Mesothelial cell of epicardium (in vitro differentiated cells): ENCODE results near the gene ZNF343. TPM values are rescaled to one million over a fixed set of nuclear protein-coding genes. Genes with fewer than 3 reads are reported as not detected.
A peak's percentile ranks its signal among the peaks of the same experiment; 100 is the strongest.
"Not testable (repeated sequence)": the region's sequence is repeated elsewhere in the genome, so short reads cannot be mapped to it uniquely, and the experiment has no call there.

Experiments
- DNase-seq, 2 experiments: peaks; one replicate each; pipeline ENCODE4 v3.0.0; 2021; ENCODE audit warnings: low spot score in 2 of 2; ENCODE audit not compliant: unreplicated experiment in 2 of 2
- H3K27ac Mint-ChIP-seq: 2 replicates; pipeline ENCODE4 v1.8.0; 2021; ENCODE audit warnings: mixed read lengths
- H3K27me3 Mint-ChIP-seq: 2 replicates; pipeline ENCODE4 v1.8.0; 2021; ENCODE audit warnings: low read depth, mixed read lengths
- H3K36me3 Mint-ChIP-seq: 2 replicates; pipeline ENCODE4 v1.8.0; 2021; ENCODE audit warnings: mixed read lengths
- H3K4me1 Mint-ChIP-seq: 2 replicates; pipeline ENCODE4 v1.8.0; 2021; ENCODE audit warnings: mixed read lengths
- H3K4me3 Mint-ChIP-seq: 2 replicates; pipeline ENCODE4 v1.8.0; 2021; ENCODE audit warnings: mild to moderate bottlenecking, moderate library complexity, mixed read lengths
- H3K9me3 Mint-ChIP-seq: 2 replicates; pipeline ENCODE4 v1.8.0; 2021; ENCODE audit warnings: mixed read lengths
- total RNA-seq: library from RNA; stranded (reverse); gene quantifications from 3 replicates; pipeline ENCODE4 v1.2.1, GENCODE V29; 2021
- TF ChIP-seq, protein P1 (sequence below): fragments of 200-600 bp; sonication (generic); IDR thresholded peaks from one replicate; pipeline ENCODE4 v1.5.0; 2021; ENCODE audit warnings: antibody characterized with exemption; ENCODE audit not compliant: unreplicated experiment

ZNF343 gene
- total RNA-seq, 1 donor from 2014 or later, result 12.0 TPM

DNA sequence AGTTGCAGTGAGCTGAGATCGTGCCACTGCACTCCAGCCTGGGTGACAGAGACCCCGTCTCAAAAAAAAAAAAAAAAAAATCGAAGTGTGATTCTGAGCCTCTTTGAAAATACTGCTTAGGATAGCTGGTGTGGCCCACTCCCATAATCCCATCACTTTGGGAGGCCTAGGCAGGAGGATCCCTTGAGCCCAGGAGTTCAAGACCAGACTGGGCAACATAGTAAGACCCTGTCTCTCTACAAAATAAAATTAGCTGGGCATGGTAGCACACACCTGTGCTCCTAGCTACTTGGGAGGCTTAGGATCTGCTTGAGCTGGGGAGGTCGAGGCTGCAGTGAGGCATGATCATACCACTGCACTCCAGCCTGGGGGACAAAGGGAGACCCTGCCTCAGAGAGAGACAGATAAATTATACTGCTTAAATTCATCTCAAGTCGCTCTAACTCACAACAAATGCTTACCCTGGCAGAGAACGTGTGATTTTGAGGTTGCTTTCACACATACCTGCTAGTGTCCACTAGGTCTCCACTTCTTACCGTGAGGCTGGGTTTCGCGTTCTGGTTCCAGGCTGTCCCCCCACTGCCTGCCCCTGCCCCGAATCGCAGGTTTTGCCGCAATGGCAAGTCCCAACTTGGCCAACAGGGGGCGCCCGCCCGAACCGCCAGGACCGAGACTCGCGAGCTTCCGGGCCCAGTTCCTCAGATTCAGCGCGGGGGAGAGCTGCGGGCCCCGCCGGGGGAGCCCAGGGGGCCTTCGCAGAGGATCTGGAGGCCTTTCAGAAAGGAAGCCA lies 15.4 kb upstream of the ZNF343 start:
- peaks cover 72% of the 10 kb centered on the region for H3K27me3 Mint-ChIP-seq
- DNase-seq, result peak; percentile 79 to 98
- H3K4me1 Mint-ChIP-seq, result peaks cover 7% of the 10 kb centered on the region
- H3K4me3 Mint-ChIP-seq, result peak overlapping the region; percentile 94
- peak overlapping the region; percentile 65 for H3K27ac Mint-ChIP-seq
- H3K36me3 Mint-ChIP-seq, result no peaks in the 10 kb centered on the region
- H3K9me3 Mint-ChIP-seq, result no peaks in the 10 kb centered on the region
- TF ChIP-seq, protein P1, sequence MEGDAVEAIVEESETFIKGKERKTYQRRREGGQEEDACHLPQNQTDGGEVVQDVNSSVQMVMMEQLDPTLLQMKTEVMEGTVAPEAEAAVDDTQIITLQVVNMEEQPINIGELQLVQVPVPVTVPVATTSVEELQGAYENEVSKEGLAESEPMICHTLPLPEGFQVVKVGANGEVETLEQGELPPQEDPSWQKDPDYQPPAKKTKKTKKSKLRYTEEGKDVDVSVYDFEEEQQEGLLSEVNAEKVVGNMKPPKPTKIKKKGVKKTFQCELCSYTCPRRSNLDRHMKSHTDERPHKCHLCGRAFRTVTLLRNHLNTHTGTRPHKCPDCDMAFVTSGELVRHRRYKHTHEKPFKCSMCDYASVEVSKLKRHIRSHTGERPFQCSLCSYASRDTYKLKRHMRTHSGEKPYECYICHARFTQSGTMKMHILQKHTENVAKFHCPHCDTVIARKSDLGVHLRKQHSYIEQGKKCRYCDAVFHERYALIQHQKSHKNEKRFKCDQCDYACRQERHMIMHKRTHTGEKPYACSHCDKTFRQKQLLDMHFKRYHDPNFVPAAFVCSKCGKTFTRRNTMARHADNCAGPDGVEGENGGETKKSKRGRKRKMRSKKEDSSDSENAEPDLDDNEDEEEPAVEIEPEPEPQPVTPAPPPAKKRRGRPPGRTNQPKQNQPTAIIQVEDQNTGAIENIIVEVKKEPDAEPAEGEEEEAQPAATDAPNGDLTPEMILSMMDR, result peak; percentile 99

- H3K27ac Mint-ChIP-seq, DNase-seq, H3K4me1 Mint-ChIP-seq, H3K4me3 Mint-ChIP-seq, H3K36me3 Mint-ChIP-seq, H3K9me3 Mint-ChIP-seq: not testable (repeated sequence)
- H3K27me3 Mint-ChIP-seq, result peaks cover 73% of the 10 kb centered on the region
Observed at GRCh38 chr20:2522826-2523429, 14.2 kb upstream of the ZNF343 start.

DNA sequence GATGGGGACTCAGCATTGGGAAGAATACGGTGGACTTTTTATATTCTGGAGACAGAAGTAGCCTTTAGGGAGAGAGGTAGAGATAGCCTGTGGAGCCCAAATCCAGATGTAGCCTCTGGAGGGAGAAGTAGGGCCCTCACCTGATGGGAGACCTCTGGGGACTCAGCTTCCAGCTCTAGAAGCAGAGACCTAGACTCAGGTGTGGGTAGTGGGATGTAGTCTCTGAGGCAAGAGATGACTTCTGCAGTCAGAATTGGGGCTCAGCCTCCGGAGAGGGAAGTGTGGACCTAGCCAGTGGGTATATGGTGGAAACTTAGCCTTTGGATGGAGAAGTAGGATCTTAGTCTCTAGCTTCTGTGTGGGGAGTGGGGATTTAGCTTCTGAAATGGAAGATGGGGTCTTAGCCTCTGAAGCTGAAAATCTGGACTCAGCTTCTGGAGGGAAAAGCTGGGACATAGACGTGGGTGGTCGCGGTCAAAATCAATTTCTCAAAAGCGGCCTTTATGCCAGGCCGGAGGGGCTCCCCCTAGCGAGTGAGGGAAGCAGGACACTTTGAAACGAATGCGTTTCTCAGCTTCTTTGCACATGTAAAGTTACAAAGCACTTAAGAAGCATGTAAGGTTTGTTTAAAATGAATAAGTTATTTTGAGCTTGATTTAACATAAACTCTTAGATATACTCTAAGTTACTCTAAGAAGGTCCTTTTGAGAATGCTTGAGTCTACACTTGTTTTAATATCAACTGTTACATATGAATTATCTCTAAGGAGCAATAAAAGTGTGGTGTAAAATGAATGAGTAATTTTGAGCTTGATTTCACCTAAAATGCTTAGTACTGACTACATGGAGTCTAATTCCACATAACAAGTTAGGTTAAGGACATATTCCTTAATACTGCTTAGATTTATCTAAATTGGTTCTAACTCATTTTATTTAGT lies 12.9 kb upstream of the ZNF343 start:
- Mint-ChIP-seq H3K36me3 (no peaks in the 10 kb centered on the region), H3K9me3 (no peaks in the 10 kb centered on the region), H3K4me1 (peaks cover 7% of the 10 kb centered on the region), H3K27ac (no peak overlapping the region), H3K27me3 (peaks cover 60% of the 10 kb centered on the region), H3K4me3 (no peak overlapping the region)
- TF ChIP-seq, protein P1, result peak; percentile 76
- peak in 1 of 2 experiments; percentile 72 for DNase-seq

- Mint-ChIP-seq H3K9me3 (no peaks in the 10 kb centered on the region), H3K4me1 (peaks cover 7% of the 10 kb centered on the region), H3K27ac (no peak overlapping the region), H3K27me3 (peaks cover 53% of the 10 kb centered on the region), H3K36me3 (no peaks in the 10 kb centered on the region), H3K4me3 (no peak overlapping the region)
- no peak for DNase-seq
- TF ChIP-seq, protein P1, result no peak
Observed at GRCh38 chr20:2520617-2521016, 11.9 kb upstream of the ZNF343 start.

- no peak for DNase-seq
- Mint-ChIP-seq H3K9me3 (no peaks in the 10 kb centered on the region), H3K4me1 (peaks cover 3% of the 10 kb centered on the region), H3K4me3 (no peak overlapping the region), H3K27ac (no peak overlapping the region), H3K27me3 (peaks cover 50% of the 10 kb centered on the region), H3K36me3 (no peaks in the 10 kb centered on the region)
- TF ChIP-seq, protein P1, result no peak
Observed at GRCh38 chr20:2519115-2519809, 10.5 kb upstream of the ZNF343 start.
